GM18517 (cell line): ENCODE data around the gene C11orf68.
"Not testable (repeated sequence)": the region's sequence is repeated elsewhere in the genome, so short reads cannot be mapped to it uniquely, and the experiment has no call there.

Experiments used
- ATAC-seq: cut with Tn5 transposase; IDR thresholded peaks from one replicate; pipeline ENCODE4 v1.9.1; 2021; ENCODE audit warnings: mild to moderate bottlenecking, moderate library complexity; ENCODE audit not compliant: unreplicated experiment

The C11orf68 gene

GRCh38 chr11:65915101-65915820, 3.6 kb downstream of the C11orf68 start:
- ATAC-seq: no peak

- ATAC-seq: no peak
Measured at GRCh38 chr11:65912845-65913244, 6.0 kb downstream of the C11orf68 start.

GRCh38 chr11:65911682-65912568, 6.9 kb downstream of the C11orf68 start:
- ATAC-seq: no peak

- ATAC-seq: no peak
Measured at GRCh38 chr11:65907878-65908277, 11.0 kb downstream of the C11orf68 start.

- no peak for ATAC-seq
Measured at GRCh38 chr11:65906602-65907001, 12.3 kb downstream of the C11orf68 start.

GRCh38 chr11:65903715-65904114, 15.1 kb downstream of the C11orf68 start:
- no peak for ATAC-seq

- no peak for ATAC-seq
Measured at GRCh38 chr11:65903068-65903481, 15.8 kb downstream of the C11orf68 start.

- no peak for ATAC-seq
Measured at GRCh38 chr11:65900899-65901180, 18.0 kb downstream of the C11orf68 start.

GRCh38 chr11:65900125-65900898, 18.6 kb downstream of the C11orf68 start, which contains the start of gene FOSL1:
FOSL1 (minus strand) TSS chr11:65900388; CDS start chr11:65900339, 49 bp downstream.
- peak; percentile 70 for ATAC-seq

GRCh38 chr11:65899356-65900124, 19.3 kb downstream of the C11orf68 start:
- no peak for ATAC-seq

GRCh38 chr11:65898656-65899355, 20.1 kb downstream of the C11orf68 start:
- ATAC-seq: no peak

GRCh38 chr11:65897020-65897471, 21.8 kb downstream of the C11orf68 start:
- no peak for ATAC-seq

GRCh38 chr11:65896034-65896999, 22.5 kb downstream of the C11orf68 start:
- ATAC-seq: no peak

- no peak for ATAC-seq
Measured at GRCh38 chr11:65895482-65895981, 23.3 kb downstream of the C11orf68 start.

- ATAC-seq: no peak
Measured at GRCh38 chr11:65894034-65894591, 24.7 kb downstream of the C11orf68 start.

GRCh38 chr11:65892661-65893317, 26.1 kb downstream of the C11orf68 start:
- no peak for ATAC-seq

- not testable (repeated sequence) for ATAC-seq
Measured at GRCh38 chr11:65892137-65892540, 26.7 kb downstream of the C11orf68 start.
